Activated CD4-positive, CD25-positive, alpha-beta regulatory T cell (primary cell): Measurements from ENCODE around the gene ARHGEF7.
"Not testable (repeated sequence)": the region's sequence is repeated elsewhere in the genome, so short reads cannot be mapped to it uniquely, and the experiment has no call there.

Source experiments
- DNase-seq, 4 experiments: peaks; one replicate each; lab custom pipeline; 2025; lab: John Stamatoyannopoulos, UW

The ARHGEF7 gene

GRCh38 chr13:111115061-111115964, at the start of gene ARHGEF7:
ARHGEF7 (plus strand) TSS chr13:111115310; CDS start chr13:111115527, 217 bp downstream.
- no peak for DNase-seq

- DNase-seq = no peak
Observed at GRCh38 chr13:111065698-111066097, 49.4 kb upstream of the ARHGEF7 start.

- no peak for DNase-seq
Observed at GRCh38 chr13:111066544-111066943, 48.6 kb upstream of the ARHGEF7 start.

GRCh38 chr13:111068009-111068350, 47.1 kb upstream of the ARHGEF7 start:
- no peak for DNase-seq

- DNase-seq = not testable (repeated sequence)
Observed at GRCh38 chr13:111071120-111071519, 44.0 kb upstream of the ARHGEF7 start.

- DNase-seq = not testable (repeated sequence)
Observed at GRCh38 chr13:111071526-111071925, 43.6 kb upstream of the ARHGEF7 start.

GRCh38 chr13:111074826-111075225, 40.3 kb upstream of the ARHGEF7 start:
- no peak for DNase-seq

GRCh38 chr13:111076155-111077013, 38.7 kb upstream of the ARHGEF7 start:
- no peak for DNase-seq

GRCh38 chr13:111079375-111079774, 35.7 kb upstream of the ARHGEF7 start:
- DNase-seq = no peak

GRCh38 chr13:111080642-111081041, 34.5 kb upstream of the ARHGEF7 start:
- DNase-seq = no peak

GRCh38 chr13:111082240-111082639, 32.9 kb upstream of the ARHGEF7 start:
- no peak for DNase-seq

GRCh38 chr13:111082769-111083168, 32.3 kb upstream of the ARHGEF7 start:
- DNase-seq = not testable (repeated sequence)

GRCh38 chr13:111083693-111084092, 31.4 kb upstream of the ARHGEF7 start:
- DNase-seq = not testable (repeated sequence)

- DNase-seq = no peak
Observed at GRCh38 chr13:111090169-111090568, 24.9 kb upstream of the ARHGEF7 start.

GRCh38 chr13:111092685-111093084, 22.4 kb upstream of the ARHGEF7 start:
- no peak for DNase-seq

- DNase-seq = no peak
Observed at GRCh38 chr13:111093136-111093535, 22.0 kb upstream of the ARHGEF7 start.

GRCh38 chr13:111093634-111094033, 21.5 kb upstream of the ARHGEF7 start:
- DNase-seq = no peak

GRCh38 chr13:111095031-111095840, 19.9 kb upstream of the ARHGEF7 start:
- no peak for DNase-seq

GRCh38 chr13:111095911-111096501, 19.1 kb upstream of the ARHGEF7 start:
- DNase-seq = no peak

GRCh38 chr13:111099290-111099689, 15.8 kb upstream of the ARHGEF7 start:
- DNase-seq = no peak

GRCh38 chr13:111110054-111110453, 5.1 kb upstream of the ARHGEF7 start:
- no peak for DNase-seq
